AG04449 (cell line): Measurements from ENCODE around the gene SPATA31D4.
"Not testable (repeated sequence)": the region's sequence is repeated elsewhere in the genome, so short reads cannot be mapped to it uniquely, and the experiment has no call there.

ENCODE experiments used
- CTCF ChIA-PET: fragments of 350-600 bp; formaldehyde crosslinking; extraction: SDS; loops from one replicate; lab custom pipeline; 2021; ENCODE audit warnings: antibody characterized with exemption; lab: Yijun Ruan, JAX
- POLR2A ChIA-PET: fragments of 400-600, 350-600 bp; formaldehyde crosslinking; extraction: SDS; loops from one replicate; lab custom pipeline; 2020; ENCODE audit warnings: antibody characterized with exemption, inconsistent platforms; lab: Yijun Ruan, JAX
- DNase-seq: peaks from one replicate; pipeline ENCODE4 v3.0.0-alpha.2; 2010; ENCODE audit warnings: low read depth, low spot score
- H3K4me3 ChIP-seq: 2 replicates; pipeline ENCODE4 v1.5.1; 2011; ENCODE audit warnings: low read depth, mild to moderate bottlenecking, control low read depth, low read length
- TF ChIP-seq, protein P1 (sequence below): IDR thresholded peaks from one replicate; pipeline ENCODE4 v1.5.1; 2011; ENCODE audit warnings: mild to moderate bottlenecking, moderate library complexity, low read length, control low read depth, inconsistent platforms; ENCODE audit not compliant: insufficient read depth; ENCODE audit errors: missing control alignments

The SPATA31D4 gene

DNA sequence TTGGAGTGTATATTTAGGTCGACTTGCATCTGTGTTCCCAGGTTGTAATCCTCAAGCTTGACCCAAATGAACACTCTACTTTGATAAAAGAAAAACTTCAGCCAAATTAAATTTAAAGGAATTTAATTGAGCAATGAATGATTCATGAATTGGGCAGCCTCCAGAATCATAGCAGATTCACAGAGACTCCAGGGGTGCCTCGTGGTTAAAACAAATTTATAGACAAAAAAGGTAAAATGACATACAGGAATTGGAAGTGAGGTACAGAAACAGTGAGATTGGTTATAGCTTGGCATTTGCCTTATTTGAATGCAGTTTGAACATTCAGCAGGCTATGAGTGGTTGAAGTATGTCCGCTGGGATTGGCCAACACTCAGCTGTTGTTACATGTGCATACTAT is 21.6 kb upstream of the SPATA31D4 start:
- DNase-seq, result peak; percentile 19
- H3K4me3 ChIP-seq, result no peak overlapping the region
- ChIA-PET CTCF (no interaction called here), POLR2A (no interaction called here)
- TF ChIP-seq, protein P1, sequence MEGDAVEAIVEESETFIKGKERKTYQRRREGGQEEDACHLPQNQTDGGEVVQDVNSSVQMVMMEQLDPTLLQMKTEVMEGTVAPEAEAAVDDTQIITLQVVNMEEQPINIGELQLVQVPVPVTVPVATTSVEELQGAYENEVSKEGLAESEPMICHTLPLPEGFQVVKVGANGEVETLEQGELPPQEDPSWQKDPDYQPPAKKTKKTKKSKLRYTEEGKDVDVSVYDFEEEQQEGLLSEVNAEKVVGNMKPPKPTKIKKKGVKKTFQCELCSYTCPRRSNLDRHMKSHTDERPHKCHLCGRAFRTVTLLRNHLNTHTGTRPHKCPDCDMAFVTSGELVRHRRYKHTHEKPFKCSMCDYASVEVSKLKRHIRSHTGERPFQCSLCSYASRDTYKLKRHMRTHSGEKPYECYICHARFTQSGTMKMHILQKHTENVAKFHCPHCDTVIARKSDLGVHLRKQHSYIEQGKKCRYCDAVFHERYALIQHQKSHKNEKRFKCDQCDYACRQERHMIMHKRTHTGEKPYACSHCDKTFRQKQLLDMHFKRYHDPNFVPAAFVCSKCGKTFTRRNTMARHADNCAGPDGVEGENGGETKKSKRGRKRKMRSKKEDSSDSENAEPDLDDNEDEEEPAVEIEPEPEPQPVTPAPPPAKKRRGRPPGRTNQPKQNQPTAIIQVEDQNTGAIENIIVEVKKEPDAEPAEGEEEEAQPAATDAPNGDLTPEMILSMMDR, result no peak

DNA sequence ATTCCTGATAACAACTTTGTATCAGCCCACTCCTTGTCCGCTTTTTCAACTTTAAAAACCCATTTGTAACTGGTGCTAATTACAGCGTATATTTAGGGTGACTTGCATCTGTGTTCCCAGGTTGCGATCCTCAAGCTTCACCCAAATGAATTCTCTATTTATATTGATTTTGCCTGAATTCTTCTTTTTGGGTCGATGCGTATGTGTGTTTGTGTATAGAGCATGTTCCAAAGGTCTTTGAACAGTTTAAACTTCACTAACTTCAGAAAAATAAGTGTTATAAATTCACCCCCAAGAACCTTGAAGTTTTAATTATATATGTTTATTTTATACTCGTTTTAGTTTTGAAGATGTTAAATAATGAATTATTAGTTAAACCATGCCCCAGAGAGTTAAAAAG is 16.1 kb upstream of the SPATA31D4 start:
- H3K4me3 ChIP-seq, result no peak overlapping the region
- CTCF ChIA-PET, result no interaction called here
- POLR2A ChIA-PET, result no interaction called here
- DNase-seq, result no peak
- TF ChIP-seq, protein P1, result no peak

DNA sequence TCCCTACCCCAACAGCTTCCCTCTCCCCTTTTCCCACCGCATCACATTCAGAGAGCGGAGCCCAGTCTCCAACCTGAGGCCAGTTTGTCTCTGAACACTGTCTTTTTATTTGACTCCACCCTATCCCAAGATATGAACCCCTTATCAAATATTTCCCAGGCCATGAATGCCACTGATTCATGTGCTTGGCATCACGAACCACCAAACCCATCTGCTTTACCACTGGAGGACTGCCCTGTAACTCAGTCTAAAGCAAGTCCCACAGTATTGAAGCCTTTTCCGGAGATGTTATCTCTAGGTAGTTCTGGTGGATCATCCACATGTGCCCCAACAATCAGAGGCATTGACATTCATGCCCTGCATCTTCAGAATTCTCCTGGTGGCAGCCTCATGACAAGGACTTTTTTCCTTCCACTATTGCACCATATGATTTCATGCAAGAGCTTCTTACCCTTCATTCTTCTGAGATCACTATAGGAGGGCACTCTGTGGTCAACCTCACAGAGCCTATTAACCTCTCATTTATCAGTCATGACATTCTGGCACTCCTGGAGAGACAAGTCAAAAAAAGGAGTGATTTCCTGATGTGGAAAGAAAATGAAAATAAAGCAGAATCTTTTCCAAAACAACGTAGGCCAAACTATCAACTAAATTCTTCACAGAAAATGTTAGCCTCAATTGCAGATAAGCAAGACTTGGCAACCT is 12.3 kb upstream of the SPATA31D4 start:
- POLR2A ChIA-PET, result no interaction called here
- DNase-seq, result no peak
- TF ChIP-seq, protein P1, result no peak
- CTCF ChIA-PET, result no interaction called here
- H3K4me3 ChIP-seq, result no peak overlapping the region

DNA sequence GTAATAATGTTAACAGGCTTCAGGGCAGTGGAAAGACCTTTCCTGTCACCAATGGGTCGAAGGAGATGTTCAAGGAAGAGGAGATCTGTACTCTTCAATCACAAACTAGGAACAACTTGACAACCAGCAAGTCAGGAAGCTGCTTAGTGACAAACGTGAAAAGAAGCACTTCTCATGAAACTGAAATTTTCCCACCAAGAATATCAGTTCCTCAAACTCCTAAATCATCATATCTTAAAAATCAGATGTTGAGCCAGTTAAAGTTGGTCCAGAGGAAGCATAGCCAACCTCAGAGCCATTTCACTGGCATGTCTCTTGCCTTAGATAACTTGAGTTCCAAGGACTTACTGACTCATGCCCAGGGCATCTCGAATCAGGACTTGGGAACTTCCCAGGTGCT is 9.7 kb upstream of the SPATA31D4 start:
- CTCF ChIA-PET, POLR2A ChIA-PET, H3K4me3 ChIP-seq, DNase-seq: not testable (repeated sequence)

DNA sequence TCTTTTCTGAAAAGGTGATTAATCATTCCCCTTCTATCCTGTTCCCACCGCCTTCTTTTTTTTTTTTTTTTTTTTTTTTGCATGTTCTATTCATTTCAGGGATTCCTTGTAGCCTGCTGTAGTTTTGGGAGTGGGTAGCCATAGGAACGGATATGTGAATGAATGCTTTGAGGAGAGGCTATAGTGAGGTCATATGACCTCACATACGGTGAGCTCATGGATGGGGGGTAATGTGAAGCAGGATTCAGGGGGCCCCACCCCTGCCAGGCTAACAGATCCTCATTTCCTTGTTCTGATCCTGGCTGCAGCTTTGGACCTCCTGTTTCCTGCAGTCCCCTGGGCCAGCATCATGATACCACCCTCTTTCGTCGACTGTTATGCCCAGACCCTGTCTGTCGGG is 1.9 kb downstream of the SPATA31D4 start:
- H3K4me3 ChIP-seq, CTCF ChIA-PET, POLR2A ChIA-PET: not testable (repeated sequence)

DNA sequence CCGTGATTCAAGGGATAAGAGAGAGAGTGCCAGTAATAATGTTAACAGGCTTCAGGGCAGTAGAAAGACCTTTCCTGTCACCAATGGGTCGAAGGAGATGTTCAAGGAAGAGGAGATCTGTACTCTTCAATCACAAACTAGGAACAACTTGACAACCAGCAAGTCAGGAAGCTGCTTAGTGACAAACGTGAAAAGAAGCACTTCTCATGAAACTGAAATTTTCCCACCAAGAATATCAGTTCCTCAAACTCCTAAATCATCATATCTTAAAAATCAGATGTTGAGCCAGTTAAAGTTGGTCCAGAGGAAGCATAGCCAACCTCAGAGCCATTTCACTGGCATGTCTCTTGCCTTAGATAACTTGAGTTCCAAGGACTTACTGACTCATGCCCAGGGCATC is 5.3 kb downstream of the SPATA31D4 start:
- DNase-seq, POLR2A ChIA-PET, CTCF ChIA-PET, H3K4me3 ChIP-seq: not testable (repeated sequence)

More for the DNA sequence above, 1.9 kb downstream of the SPATA31D4 start:
- not testable (repeated sequence) for DNase-seq

DNA sequence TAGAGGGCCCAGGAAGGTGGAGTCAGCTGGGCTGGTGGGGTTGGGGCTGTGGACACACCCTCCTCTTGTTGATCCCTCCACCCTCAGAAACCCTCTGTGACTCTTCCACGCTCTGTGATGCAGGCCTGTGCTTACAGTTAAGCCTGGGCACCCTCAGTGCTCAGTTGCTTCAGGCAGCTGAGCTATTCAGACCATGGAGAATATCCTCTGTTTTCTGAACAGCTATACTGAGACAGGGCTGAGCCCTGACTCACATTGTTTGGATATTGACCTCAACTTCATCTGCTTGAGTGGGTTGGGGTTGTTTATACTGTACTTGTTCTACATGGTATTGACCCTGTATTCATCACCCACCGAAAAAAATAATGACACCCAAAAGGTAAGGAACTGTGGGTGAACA is 15.2 kb downstream of the SPATA31D4 start, which contains the start of gene SPATA31D3:
SPATA31D3 (plus strand) TSS at position 108 of the 400 bp plus-strand sequence; CDS start at position 194, 86 bp downstream.
- DNase-seq, CTCF ChIA-PET, POLR2A ChIA-PET, H3K4me3 ChIP-seq: not testable (repeated sequence)

DNA sequence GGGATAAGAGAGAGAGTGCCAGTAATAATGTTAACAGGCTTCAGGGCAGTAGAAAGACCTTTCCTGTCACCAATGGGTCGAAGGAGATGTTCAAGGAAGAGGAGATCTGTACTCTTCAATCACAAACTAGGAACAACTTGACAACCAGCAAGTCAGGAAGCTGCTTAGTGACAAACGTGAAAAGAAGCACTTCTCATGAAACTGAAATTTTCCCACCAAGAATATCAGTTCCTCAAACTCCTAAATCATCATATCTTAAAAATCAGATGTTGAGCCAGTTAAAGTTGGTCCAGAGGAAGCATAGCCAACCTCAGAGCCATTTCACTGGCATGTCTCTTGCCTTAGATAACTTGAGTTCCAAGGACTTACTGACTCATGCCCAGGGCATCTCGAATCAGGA is 20.4 kb downstream of the SPATA31D4 start:
- POLR2A ChIA-PET, H3K4me3 ChIP-seq, DNase-seq, CTCF ChIA-PET: not testable (repeated sequence)

DNA sequence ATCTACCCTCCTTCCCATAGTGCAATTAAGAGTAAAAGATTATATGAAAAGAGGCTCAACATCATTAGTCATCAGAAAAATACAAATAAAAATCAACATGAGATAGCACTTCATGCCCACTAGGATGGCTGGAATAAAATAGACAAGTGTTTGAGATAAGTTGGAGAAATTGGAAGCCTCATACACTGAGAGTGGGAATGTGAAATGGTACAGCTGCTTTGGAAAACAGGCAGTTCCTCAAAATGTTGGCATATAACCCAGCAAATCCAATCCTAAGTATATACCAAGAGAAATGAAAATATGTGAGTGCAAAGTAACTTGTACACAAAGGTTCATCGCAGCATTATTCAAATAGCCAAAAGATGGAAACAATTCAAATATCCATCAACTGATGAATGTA is 24.9 kb downstream of the SPATA31D4 start:
- H3K4me3 ChIP-seq, result no peak overlapping the region
- CTCF ChIA-PET, result no interaction called here
- TF ChIP-seq, protein P1, result no peak
- POLR2A ChIA-PET, result no interaction called here
- DNase-seq, result no peak
